ENCODE measurements around the gene TMEM205.
A peak's percentile ranks its signal among the peaks of the same experiment; 100 is the strongest.
"Not testable (repeated sequence)": the region's sequence is repeated elsewhere in the genome, so short reads cannot be mapped to it uniquely, and the experiment has no call there.

Gene TMEM205

DNA sequence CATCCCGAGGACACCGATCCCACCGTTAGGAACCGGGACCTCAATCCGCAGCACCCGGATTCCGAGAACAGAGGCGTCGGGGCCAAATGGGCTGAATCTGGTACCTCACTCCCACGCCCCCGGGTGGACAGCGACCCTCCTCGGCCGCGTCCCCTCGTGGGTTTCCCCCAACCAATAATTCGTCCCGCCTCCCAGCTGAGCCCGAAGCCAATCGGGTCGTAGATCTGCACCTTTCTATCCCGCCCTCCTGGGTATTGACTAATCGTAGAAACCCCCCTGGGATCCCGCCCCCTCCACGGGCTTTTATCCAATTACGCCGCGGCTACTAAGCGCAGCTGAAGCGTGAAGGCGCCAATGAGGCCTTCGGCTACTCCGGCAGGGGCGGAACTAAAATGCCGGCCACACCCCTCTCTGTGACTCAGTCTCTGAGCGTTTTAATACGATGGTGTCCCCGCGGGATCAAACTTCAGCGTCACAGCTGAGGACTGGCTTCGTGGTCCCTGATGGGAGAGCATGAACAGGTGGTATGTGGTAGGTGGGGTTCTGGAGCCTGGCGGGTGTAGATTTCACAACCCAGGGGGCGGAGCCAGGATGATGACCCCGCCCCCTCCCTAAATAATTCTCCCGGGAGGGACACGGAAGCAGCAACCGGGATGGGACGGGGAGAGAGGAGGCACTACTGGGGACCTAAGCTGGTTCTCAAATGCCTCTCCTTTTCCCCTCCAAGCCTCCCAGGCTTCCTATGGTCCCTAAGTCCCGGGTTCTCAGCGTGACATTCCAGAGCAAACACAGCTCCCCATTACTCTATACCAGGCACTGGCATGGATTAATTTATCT is at the start of gene TMEM205, which contains the start of gene CCDC159:
TMEM205 (minus strand) TSS at position 165 of the 837 bp plus-strand sequence. CDS start 649 bp downstream, outside the sequence.
CCDC159 (plus strand) TSS at position 416 of the 837 bp plus-strand sequence; CDS start at position 504, 88 bp downstream.
- DNase-seq, result peak; percentile 90 to 97 (median 94)

DNA sequence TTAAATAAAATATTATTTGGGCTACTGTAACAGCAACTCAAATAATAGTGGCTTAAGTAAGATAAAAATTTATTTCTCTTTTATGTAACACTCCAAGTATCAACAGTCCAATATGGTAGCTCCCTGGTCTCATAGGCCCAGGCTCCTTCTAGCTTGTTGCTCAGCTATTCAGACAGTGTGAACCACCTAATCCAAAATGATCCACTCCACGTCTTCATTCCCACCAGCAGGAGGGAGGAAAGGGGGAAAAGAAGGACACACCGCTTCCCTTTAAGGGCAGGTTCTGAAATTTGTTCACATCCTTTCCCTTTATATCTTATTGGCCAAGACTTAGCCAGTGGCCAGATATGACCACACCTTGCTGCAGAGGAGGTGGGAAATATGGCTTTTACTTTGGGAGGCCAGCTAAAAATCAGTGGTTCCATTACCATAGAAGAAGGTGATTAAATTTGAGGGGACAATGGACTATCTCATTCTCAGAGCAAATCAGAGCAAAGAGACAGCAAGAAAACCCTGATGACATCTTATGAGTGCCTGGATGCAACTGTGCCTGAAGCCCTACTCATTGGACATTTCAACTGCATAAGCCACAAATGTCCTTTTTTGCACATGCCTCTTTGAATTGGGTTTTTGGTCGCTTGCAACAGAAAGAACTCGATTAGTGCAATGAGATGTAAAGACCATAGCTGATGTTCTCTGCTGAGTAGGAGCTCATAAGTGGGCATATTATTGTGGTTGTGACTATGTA is 45.0 kb upstream of the TMEM205 start:
- DNase-seq, result no peak

DNA sequence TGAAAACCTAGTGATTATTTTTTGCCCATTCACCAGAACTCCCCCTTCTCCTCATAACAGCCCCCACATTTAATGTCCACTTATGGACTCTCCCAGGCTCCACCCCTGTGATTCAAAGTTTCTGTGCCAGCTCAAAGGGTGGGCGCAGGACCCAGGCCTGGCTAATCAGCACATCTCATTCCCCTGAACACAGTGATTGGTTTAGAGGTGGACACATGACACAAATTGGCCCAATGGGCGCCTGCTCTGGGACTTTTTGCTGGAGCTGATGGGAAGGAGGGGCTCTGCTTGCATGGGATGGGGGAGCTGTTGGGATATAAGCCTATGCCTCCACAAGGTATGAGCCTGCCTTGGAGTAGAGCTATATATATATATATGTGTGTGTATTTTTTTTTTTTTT is 44.3 kb upstream of the TMEM205 start:
- no peak for DNase-seq

DNA sequence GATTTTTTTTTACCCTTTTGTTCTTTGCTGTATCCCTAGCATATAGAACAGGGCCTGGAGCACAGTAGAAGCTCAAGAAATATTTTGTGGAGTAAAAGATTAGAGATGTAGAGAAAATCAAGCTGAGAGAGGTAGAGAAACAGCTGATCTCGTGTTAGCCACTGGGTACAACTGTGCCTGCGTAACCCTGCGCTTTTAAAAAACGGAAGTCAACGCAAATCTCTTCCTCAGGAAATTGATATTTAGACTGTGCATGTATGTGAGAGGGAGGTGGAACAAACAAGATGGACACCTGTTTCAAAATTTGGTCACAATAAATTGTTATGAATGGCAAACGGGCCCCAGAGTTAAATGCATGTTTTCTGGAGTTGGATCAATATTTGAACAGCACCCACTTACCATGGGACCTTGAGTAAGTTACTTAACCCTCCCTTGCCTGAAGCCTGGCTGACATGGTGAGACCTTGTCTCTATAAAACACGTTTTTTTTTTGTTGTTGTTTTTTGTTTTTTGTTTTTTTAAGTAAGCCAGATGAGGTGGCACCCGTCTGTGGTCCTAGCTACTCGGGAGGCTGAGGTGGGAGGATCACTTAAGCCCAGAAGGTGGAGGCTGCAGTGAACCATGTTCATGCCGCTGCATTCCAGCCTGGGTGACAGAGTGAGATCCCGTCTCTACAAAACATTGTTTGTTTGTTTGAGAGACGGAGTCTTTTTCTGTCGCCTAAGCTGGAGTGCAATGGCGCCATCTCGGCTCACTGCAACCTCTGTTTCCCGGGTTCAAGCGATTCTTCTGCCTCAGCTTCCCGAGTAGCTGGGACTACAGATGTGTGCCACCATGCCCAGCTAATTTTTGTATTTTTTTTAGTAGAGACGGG is 41.3 kb upstream of the TMEM205 start:
- no peak for DNase-seq

DNA sequence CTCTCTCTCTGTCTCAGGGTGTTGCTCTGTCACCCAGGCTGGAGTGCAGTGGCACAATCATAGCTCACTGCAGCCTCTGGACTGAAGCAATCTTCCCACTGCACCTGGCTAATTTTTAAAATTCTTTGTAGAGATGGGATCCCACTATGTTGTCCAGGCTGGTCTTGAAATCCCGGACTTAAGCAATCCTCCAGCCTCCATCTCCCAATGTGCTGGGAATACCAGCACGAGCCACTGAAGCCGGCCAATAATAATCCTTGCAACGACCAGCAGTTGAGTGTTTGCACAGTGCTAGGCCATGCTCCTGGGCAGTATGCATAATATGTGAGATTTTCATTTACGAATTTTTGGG is 38.7 kb upstream of the TMEM205 start:
- no peak for DNase-seq

DNA sequence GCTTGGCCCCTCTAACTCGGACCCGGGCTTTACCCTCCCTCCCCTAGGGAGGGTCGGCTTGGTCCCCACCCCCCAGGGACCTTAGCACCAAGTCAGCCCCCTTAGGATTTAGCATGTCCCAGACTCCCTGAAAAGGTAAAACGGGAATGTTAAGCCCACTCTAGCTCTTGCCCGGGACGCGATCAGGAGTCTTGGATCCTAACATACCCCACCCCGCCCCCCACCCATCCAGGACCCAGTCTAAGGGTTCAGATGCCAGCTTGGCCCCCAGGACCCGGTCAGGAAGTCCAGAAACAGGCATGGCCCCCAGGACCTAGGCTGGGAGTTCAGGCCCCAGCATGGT is 37.6 kb upstream of the TMEM205 start:
- DNase-seq, result no peak

DNA sequence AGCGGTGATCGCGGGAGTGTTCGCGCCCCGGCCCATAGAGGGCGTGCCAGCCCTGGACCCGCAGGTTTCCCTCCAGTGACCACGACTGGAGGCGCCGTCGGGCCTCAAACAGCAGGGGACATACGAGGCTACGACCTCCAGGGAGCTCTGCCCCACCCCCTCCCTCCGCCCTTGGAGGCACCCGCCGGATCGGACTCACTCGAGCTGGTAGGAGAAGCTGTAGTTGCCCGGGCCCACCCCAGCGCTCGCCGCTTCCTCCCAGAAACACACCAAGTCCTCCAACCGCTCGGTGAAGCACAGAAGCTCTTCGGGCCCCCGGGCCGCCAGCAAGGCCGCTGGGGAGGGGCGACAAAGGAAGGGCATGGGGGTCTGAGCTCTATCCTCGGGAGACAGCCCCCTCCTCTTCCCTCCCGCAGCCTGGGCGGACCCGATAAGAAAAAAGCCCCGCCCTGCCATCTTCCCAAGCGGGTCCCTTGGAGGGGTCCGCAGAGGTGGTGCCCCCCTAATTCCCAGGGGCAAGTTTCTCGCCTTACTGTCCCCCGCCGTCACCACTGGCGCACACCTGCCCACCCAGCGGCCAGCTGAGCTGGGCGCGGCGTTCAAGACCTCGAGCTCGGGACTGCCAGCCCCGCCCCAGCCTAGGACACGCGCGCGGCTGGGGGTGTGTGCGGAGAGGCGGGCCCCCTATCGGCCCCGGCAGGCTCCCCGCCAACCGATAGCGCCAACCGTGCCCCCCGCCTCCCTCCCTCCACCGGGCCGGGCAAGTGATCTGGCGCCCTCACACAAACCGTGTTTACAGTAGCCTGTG is 37.0 kb upstream of the TMEM205 start:
- peak in 1 of 4 experiments; percentile 16 for DNase-seq

DNA sequence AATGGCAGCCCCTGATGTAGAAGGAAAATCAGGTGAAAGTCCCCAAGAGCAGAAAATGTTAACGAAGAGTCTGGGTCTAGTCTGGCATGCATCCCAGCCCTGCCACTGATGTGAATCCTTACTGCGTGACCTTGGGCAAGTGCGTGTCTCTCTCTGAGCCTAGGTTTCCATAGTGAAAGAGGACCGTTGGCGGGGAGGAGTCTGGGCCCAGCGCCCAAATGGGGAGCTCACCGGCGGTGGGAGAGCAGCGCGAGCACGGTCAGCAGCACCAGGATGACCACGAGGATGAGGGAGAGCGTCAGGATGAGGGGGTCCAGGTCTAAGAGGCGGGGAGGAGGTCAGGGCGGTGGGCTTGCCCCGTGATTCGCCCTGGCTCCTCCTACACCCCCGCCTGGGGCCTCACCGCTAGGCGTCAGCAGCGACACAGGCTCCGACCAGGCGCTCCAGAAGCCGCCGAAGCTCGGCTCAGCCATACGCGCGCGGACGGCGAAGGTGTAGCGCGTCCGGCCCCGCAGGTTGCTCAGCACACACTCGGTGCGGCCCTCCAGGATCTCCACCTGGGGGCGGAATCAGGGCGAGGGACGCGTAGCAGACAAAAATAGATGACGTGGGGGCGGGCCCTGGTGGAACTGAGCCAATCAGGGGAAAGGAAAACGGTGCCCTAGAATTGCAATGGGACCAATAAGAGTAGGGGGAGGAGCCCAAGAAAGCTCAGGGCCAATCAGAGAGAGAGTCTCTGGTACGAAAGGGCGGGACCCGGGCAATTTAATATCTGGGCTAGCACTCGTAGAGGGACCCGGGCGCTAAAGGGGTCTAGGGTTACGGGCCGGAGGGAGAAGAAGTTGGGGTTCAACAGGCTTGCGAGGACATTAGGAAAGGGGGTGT is 34.8 kb upstream of the TMEM205 start:
- DNase-seq, result peak; percentile 67 to 95 (median 86)

DNA sequence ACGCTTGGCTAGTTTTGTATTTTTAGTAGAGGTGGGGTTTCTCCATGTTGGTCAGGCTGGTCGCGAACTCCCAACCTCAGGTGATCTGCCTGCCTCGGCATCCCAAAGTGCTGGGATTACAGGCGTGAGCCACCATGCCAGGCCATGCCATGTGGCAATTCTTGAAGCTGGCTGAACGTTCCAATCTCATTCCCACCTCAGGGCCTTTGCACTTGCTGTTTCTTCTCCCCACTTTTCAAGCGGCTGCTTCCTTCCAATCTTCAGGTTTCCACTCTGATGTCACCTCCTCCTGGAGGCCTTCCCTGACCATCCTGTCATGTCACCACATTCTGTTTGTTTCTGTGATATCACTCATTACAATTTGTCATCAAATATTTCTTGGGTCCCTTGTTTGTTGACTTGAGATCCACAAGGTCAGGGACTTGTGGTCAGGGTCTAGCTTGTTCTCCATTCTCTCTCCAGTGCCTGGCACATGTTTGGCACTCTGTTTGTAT is 33.8 kb upstream of the TMEM205 start:
- DNase-seq, result no peak

DNA sequence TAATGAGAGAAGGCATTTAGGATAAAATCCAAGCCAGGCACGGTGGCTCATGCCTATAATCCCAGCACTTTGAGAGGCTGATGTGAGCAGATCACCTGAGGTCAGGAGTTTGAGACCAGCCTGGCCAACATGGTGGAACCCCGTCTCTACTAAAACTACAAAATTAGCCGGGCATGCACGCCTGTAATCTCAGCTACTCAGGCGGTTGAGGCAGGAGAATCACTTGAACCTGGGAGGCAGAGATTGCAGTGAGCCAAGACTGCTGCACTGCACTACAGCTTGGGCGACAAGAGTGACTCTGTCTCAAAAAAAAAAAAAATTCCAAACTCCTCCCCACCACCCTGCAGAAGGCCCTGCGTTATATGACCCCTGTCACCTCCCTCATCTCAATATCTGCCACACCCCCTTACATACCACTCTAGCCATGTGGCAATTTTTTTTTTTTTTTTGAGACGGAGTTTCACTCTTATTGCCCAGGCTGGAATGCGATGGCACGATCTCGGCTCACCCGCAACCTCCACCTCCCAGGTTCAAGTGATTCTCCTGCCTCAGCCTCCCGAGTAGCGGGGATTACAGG is 33.3 kb upstream of the TMEM205 start:
- not testable (repeated sequence) for DNase-seq

DNA sequence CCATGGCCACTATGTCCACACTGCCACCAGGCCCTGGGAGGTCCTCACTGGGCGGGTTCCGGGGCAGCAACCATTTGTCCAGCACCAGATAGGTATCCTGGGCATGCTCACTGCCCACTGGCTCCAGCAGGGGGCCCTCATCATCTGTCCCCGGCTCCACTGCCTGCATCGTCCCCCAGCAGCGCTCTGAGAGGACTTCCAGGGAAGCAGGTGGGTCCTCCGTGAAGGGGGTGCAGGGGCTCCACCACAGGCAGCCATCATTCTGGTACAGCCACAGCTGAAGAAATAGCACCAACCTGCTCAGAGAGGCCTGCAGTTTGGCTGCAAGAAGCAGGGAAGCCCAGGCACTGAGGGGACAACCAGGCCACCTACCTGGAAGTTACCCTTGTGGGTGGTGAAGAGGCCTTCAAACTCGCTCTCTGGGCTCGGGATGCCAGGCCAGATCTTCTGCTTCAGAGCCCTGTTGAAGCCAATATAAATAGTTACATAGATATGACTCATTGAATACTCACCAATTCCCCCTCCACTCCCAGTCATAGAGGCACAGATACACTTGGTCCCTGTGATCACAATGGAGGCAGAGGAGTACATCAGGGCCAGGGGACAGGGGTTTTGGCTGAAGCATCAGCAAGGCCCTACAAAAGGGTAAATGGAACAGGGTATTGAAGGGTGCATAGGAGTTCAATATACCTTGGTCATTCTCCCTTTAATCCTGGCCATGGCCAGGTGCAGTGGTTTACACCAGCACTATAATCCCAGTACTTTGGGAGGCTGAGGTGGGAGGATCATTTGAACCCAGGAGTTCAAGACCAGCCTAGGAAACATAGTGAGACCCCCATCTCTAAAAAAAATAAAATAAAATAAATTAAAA is 32.5 kb upstream of the TMEM205 start:
- no peak for DNase-seq

DNA sequence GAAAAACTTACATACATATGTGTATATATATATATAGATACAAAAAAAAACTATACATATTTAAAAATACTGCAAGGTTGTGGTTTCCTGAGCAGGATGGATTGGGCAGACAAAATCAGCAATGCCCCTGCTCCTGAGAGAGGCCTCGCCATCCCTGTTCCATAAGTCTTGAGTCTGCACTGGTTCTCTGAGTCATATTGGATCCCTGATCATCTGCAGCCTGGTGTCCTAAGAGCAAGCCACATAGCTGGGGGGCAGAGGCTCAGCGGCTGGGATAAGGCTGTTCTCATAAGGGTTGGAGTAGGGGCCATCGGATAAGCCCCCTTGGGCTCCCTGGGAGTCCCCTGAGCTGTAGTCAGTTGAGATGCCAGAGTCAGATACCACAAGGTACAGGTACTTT is 31.7 kb upstream of the TMEM205 start:
- DNase-seq, result no peak

DNA sequence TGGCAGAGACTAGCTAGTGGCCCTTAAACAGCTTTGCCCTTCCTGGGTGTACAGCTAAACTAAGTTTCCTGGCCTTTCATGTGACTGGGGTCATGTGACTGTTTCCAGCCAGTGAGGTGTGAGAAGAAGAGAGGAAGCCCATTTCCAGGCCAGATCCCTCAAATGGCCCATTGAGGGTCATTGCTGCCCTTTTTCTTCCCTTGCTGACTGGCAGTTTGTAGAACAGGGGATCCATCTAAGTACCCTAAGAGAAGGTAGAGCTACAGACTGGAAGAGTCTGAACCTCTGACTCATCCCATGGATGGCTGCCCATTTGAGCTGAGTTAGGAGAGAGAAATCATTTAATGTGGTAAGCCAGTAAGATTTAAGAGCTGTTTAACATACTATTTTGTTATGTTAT is 31.2 kb upstream of the TMEM205 start:
- no peak for DNase-seq

DNA sequence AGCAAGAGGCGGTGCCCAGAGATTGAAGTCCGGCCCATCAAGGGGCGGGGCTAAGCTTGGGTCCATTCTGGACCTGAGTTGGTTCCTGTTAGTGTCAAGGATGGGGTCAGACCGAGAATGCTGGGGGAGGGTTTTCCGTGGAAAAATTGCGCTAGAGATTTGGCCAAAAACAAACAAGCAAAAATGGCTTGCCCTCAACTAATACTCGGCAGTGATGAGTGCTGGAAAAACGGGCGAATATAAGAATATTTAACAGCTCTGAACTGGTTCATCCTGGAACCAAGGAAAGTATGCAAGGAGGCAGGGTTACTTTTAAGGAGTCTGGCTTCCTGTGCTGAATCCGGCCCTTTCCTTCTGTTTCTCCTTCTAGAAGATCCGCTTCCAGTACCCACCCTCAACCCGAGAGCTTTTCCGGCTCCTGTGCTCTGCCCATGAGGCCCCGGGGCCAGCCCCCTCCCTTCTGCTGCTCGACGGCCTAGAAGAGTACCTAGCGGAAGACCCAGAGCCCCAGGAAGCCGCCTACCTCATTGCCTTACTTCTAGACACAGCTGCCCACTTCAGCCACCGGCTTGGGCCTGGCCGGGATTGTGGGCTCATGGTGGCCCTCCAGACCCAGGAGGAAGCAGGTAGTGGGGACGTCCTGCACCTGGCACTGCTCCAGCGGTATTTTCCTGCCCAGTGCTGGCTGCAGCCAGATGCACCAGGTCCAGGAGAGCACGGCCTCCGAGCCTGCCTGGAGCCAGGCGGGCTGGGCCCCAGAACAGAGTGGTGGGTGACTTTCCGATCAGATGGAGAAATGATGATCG is 29.3 kb upstream of the TMEM205 start:
- DNase-seq, result peak in 3 of 4 experiments; percentile 25 to 71 (median 60)

DNA sequence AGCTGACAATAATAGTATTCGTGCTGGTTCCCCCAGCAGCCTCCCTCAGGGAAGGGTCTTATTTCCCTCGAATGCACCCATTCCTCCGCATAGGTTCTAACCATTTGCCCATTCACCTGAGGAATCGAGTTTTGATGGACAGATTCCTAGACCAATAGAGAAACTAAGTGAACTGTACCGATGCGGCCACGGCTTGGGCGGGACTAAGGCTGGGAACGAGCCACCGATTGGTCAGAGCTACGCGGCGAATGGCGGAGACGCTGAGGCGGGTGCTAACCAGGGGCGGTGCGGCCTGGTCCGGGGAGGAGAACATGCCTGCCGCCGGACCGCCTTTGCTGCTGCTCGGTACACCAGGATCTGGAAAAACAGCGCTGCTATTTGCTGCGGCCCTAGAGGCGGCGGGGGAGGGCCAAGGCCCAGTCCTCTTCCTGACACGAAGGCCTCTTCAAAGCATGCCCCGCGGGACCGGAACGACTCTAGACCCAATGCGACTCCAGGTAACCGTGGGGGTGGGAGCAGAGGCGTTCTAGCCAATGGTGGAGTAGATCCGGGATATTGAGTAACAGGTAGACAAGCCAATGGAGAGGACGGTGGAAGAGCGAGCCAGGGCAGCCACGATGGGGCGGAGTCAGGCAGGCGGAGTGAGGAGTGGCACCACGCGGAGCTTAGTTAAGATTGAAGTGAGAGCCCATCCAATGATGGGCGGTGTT is 28.5 kb upstream of the TMEM205 start, which contains the start of gene SWSAP1:
SWSAP1 (plus strand) TSS at position 234 of the 710 bp plus-strand sequence; CDS start at position 249, 15 bp downstream.
- DNase-seq, result peak; percentile 93 to 94 (median 94)

DNA sequence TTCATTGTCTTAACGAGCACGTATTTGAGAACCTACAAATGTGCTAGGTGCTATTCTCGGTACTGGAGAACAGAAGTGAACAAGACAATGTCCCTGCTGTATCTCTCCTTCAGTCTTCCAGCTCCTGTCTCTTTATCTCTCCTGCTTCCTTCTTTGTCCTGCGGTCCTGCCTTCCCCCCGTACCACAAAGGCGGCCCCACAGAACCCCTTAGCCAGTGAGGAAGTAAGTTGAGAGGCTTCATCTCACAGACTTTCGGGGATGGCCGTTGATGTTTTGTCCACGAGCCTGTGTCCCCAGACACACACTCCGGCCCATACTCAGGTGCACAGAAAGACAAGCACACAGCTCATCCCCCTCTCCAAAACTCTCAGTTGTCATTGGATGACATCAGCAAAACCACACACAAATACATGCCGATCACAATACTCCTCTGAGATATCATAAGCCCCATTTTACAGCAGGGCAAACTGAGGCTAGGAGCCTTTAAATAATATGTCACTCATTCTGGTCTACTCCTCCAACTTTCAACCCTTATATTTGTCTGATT is 27.9 kb upstream of the TMEM205 start:
- DNase-seq, result no peak

DNA sequence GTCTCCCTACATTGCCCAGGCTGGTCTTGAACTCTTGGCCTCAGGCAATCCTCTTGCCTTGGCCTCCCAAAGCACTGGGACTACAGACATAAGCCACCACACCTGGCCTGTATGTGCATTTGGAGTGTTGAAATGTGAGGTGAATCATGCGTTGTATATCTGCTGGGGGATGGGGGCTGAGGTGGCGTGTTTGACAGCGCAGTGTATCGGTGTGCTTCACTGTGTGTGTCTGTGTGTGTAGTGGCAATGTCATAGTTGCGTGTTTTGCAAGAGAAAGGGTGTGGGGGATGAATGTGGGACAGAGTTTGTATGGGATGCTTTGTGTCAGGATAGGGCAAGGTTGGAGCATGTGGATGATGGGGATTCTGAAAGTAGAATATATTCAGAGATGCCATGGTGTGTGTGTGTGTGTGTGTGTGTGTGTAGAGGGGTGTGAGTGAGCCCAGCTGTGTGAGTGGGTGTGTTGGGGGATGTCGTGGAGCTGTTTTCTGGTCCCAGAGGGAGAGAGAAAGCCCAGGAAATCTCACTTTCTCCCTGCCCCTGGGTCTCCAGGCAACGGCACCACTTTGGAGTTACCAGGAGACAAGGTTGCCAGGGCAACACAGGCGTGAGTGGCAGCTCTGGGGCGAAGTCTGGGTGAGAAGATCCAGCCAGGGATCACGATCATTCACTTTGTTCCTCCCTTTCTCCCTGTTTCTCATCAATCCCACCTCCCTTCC is 27.3 kb upstream of the TMEM205 start:
- DNase-seq, result no peak
